Endothelial cell (in vitro differentiated cells): ENCODE results near the gene WNT8A. TPM values are rescaled to one million over a fixed set of nuclear protein-coding genes. Genes with fewer than 3 reads are reported as not detected.

Experiments used
- total RNA-seq: library from RNA; stranded (reverse); fragmentation: NEBNext Ultra II Directional; extraction: Animal tissue kit (Norgen Biotek cat#: 25700); gene quantifications from one replicate; pipeline ENCODE4 v1.2.1, GENCODE V29; 2021; ENCODE audit not compliant: unreplicated experiment

Gene WNT8A
- total RNA-seq, 1 donor from 2014 or later, result 0.69 TPM

Other genes with a start within 250 kb of the WNT8A start
- not detected for gene MYOT, start 216.2 kb upstream of the WNT8A start, total RNA-seq
- not detected for gene PKD2L2, start 194.6 kb upstream of the WNT8A start, total RNA-seq
- gene FAM13B, start 51.0 kb upstream of the WNT8A start, total RNA-seq, result 31.2 TPM
- 0.82 TPM for gene NME5, start 55.4 kb downstream of the WNT8A start, total RNA-seq
- gene BRD8, start 94.6 kb downstream of the WNT8A start, total RNA-seq, result 52.0 TPM
- 10.3 TPM for gene KIF20A, start 95.1 kb downstream of the WNT8A start, total RNA-seq
- gene CDC23, start 129.3 kb downstream of the WNT8A start, total RNA-seq, result 40.8 TPM
- gene GFRA3, start 190.6 kb downstream of the WNT8A start, total RNA-seq, result 0.13 TPM
- gene CDC25C, start 247.8 kb downstream of the WNT8A start, total RNA-seq, result 3.8 TPM